Gastrocnemius medialis (tissue), 4 donors: Measurements from ENCODE around the gene ULBP3.

Experiments used
- CTCF ChIP-seq, 5 experiments: fragments of 450-650 bp in 3 of 5; fragments of 200-600 bp in 2 of 5; sonication (generic) in 2 of 5; IDR thresholded peaks in 4 of 5; conservative IDR thresholded peaks in 1 of 5; 1 replicate in 4 of 5; 2 replicates in 1 of 5; pipeline ENCODE4 v1.5.1; 2016 to 2019; ENCODE audit warnings: antibody characterized with exemption in 5 of 5, mild to moderate bottlenecking in 3 of 5, moderate library complexity in 3 of 5
- POLR2A ChIP-seq, 2 donors: fragments of 450-650 bp; IDR thresholded peaks; one replicate each; pipeline ENCODE4 v1.6.1; 2017; ENCODE audit warnings: antibody characterized with exemption in 2 of 2, mild to moderate bottlenecking in 2 of 2, moderate library complexity in 2 of 2

DNA sequence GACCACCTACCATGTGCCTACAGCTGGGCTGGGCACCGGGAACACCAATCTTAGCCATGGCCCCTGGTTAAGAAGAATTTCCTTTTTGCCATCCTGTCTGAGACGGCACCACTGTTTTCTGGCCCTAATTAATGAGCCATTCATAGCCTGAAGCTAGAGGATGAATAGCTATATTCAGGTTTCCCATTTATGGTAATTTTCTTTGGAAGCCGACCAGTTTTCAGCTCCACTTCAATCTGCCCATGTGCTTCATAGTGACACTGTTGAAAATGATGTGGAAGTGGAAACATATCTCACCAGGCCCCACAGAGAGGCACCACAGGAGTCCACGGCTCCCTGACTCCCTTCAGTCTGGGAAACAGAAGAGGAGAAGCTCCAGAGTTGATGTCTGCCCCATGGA, 22.6 kb upstream of the ULBP3 start:
- TF ChIP-seq CTCF (IDR thresholded peaks at IDR 0.05 in 4 of 5, conservative IDR thresholded peaks at IDR 0.05 in 1 of 5) (no peak), POLR2A (IDR thresholded peaks at IDR 0.05) (no peak)
